WTC11 (cell line): ENCODE data around the gene GZMM.

Source experiments
- CREB1 ChIP-seq: sonication (generic); formaldehyde crosslinking; IDR thresholded peaks from 2 replicates; pipeline ENCODE4 v1.8.0; 2023; ENCODE audit warnings: mild to moderate bottlenecking, missing genetic modification reagents
- ELF4 ChIP-seq: sonication (generic); formaldehyde crosslinking; IDR thresholded peaks from 2 replicates; pipeline ENCODE4 v1.8.1; 2022; ENCODE audit warnings: low read depth, mild to moderate bottlenecking, moderate library complexity, missing genetic modification reagents
- JUN ChIP-seq: sonication (generic); formaldehyde crosslinking; IDR thresholded peaks from 2 replicates; pipeline ENCODE4 v1.8.0; 2023; ENCODE audit warnings: mild to moderate bottlenecking, missing genetic modification reagents
- NFE2L1 ChIP-seq: sonication (generic); formaldehyde crosslinking; IDR thresholded peaks from 2 replicates; pipeline ENCODE4 v1.8.1; 2023; ENCODE audit warnings: missing genetic modification reagents
- NR2C2 ChIP-seq: sonication (generic); formaldehyde crosslinking; IDR thresholded peaks from 2 replicates; pipeline ENCODE4 v1.8.0; 2022; ENCODE audit warnings: mild to moderate bottlenecking, missing genetic modification reagents
- RELA ChIP-seq: sonication (generic); formaldehyde crosslinking; IDR thresholded peaks from 2 replicates; pipeline ENCODE4 v1.8.1; 2022; ENCODE audit warnings: missing genetic modification reagents, mild to moderate bottlenecking, borderline replicate concordance
- TCF7 ChIP-seq: sonication (generic); formaldehyde crosslinking; IDR thresholded peaks from 2 replicates; pipeline ENCODE4 v1.8.0; 2022; ENCODE audit warnings: mild to moderate bottlenecking, low read depth, missing genetic modification reagents, moderate library complexity
- ZNF232 ChIP-seq: sonication (generic); formaldehyde crosslinking; IDR thresholded peaks from 2 replicates; pipeline ENCODE4 v1.8.0; 2022; ENCODE audit warnings: mild to moderate bottlenecking, missing genetic modification reagents
- TF ChIP-seq, protein P1 (sequence below): fragments of 200-600 bp; IDR thresholded peaks from 2 replicates; pipeline ENCODE4 v1.8.0; 2022; ENCODE audit warnings: antibody characterized with exemption
- TF ChIP-seq, protein P2 (sequence below): sonication (generic); formaldehyde crosslinking; IDR thresholded peaks from 2 replicates; pipeline ENCODE4 v1.8.1; 2022; ENCODE audit warnings: missing genetic modification reagents, borderline replicate concordance
- TF ChIP-seq, protein P3 (sequence below): sonication (generic); formaldehyde crosslinking; IDR thresholded peaks from 2 replicates; pipeline ENCODE4 v1.8.0; 2022; ENCODE audit warnings: mild to moderate bottlenecking, missing genetic modification reagents

DNA sequence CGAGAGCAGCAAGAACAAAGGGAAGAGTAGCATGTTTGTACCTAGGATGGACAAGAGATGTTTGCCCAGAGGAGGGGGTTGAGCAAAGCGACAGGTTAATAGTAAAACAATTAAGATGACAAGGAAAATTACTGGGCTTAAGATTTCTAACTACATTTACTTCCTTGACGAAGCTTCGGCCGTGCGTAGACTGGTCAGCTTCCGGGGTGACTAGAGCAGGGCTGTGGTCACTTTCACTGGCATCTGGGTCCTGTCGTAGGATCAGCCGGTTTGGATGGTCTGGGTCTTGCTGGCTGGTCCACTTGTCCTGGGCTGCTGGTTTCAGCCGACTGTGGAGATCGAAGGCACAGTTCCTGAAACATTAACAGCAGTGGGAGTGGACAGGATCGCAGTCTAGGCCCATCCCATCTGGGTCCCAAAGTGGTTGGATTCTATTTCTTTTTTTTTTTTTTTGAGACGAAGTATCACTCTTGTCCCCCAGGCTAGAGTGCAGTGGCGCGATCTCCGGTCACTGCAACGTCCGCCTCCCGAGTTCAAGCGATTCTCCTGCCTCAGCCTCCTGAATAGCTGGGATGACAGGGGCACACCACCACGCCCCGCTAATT lies 23.5 kb downstream of the GZMM start:
- TF ChIP-seq, protein P1, sequence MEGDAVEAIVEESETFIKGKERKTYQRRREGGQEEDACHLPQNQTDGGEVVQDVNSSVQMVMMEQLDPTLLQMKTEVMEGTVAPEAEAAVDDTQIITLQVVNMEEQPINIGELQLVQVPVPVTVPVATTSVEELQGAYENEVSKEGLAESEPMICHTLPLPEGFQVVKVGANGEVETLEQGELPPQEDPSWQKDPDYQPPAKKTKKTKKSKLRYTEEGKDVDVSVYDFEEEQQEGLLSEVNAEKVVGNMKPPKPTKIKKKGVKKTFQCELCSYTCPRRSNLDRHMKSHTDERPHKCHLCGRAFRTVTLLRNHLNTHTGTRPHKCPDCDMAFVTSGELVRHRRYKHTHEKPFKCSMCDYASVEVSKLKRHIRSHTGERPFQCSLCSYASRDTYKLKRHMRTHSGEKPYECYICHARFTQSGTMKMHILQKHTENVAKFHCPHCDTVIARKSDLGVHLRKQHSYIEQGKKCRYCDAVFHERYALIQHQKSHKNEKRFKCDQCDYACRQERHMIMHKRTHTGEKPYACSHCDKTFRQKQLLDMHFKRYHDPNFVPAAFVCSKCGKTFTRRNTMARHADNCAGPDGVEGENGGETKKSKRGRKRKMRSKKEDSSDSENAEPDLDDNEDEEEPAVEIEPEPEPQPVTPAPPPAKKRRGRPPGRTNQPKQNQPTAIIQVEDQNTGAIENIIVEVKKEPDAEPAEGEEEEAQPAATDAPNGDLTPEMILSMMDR: no peak
- TF ChIP-seq JUN (CRISPR knock-in tag) (no peak), TCF7 (CRISPR knock-in tag) (no peak), ZNF232 (CRISPR knock-in tag) (no peak), CREB1 (CRISPR knock-in tag) (no peak), NR2C2 (CRISPR knock-in tag) (no peak), ELF4 (CRISPR knock-in tag) (no peak), NFE2L1 (CRISPR knock-in tag) (no peak), RELA (no peak)
- TF ChIP-seq, protein P2, sequence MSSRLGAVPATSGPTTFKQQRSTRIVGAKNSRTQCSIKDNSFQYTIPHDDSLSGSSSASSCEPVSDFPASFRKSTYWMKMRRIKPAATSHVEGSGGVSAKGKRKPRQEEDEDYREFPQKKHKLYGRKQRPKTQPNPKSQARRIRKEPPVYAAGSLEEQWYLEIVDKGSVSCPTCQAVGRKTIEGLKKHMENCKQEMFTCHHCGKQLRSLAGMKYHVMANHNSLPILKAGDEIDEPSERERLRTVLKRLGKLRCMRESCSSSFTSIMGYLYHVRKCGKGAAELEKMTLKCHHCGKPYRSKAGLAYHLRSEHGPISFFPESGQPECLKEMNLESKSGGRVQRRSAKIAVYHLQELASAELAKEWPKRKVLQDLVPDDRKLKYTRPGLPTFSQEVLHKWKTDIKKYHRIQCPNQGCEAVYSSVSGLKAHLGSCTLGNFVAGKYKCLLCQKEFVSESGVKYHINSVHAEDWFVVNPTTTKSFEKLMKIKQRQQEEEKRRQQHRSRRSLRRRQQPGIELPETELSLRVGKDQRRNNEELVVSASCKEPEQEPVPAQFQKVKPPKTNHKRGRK (CRISPR knock-in tag): no peak
- TF ChIP-seq, protein P3, sequence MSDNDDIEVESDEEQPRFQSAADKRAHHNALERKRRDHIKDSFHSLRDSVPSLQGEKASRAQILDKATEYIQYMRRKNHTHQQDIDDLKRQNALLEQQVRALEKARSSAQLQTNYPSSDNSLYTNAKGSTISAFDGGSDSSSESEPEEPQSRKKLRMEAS (CRISPR knock-in tag): no peak
